Neural progenitor cell (in vitro differentiated cells): ENCODE data around the gene FLRT2. TPM values are rescaled to one million over a fixed set of nuclear protein-coding genes. Genes with fewer than 3 reads are reported as not detected.

Experiments
- DNase-seq: peaks from one replicate; pipeline ENCODE4 v3.0.0-alpha.2; 2016; ENCODE audit warnings: low spot score
- H2AFZ ChIP-seq: fragments of 200-600 bp; sonication (generic); replicated peaks from 2 replicates; pipeline ENCODE4 v1.6.1; 2016; ENCODE audit warnings: antibody characterized with exemption
- H3F3A ChIP-seq: fragments of 200-600 bp; sonication (generic); 2 replicates; pipeline ENCODE4 v1.6.1; 2016; ENCODE audit warnings: antibody characterized with exemption, low read depth
- H3K27ac ChIP-seq: fragments of 200-600 bp; sonication (generic); 2 replicates; pipeline ENCODE4 v1.5.1; 2016; ENCODE audit warnings: mild to moderate bottlenecking
- H3K27me3 ChIP-seq: fragments of 200-600 bp; sonication (generic); 2 replicates; pipeline ENCODE4 v1.6.1; 2016; ENCODE audit warnings: mild to moderate bottlenecking, moderate library complexity
- H3K36me3 ChIP-seq: fragments of 200-600 bp; sonication (generic); 2 replicates; pipeline ENCODE4 v1.5.1; 2016
- H3K4me1 ChIP-seq: fragments of 200-600 bp; sonication (generic); 2 replicates; pipeline ENCODE4 v1.6.1; 2016; ENCODE audit warnings: mixed run types
- H3K4me2 ChIP-seq: fragments of 200-600 bp; sonication (generic); 2 replicates; pipeline ENCODE4 v1.6.1; 2016
- H3K4me3 ChIP-seq: fragments of 200-600 bp; sonication (generic); 2 replicates; pipeline ENCODE4 v1.5.1; 2016
- H3K79me2 ChIP-seq: fragments of 200-600 bp; sonication (generic); 2 replicates; pipeline ENCODE4 v1.6.1; 2016; ENCODE audit warnings: low read depth
- H3K9ac ChIP-seq: fragments of 200-600 bp; sonication (generic); 2 replicates; pipeline ENCODE4 v1.6.1; 2016
- H3K9me3 ChIP-seq: fragments of 200-600 bp; sonication (generic); 2 replicates; pipeline ENCODE4 v1.5.1; 2016; ENCODE audit warnings: low read depth
- H4K20me1 ChIP-seq: fragments of 200-600 bp; sonication (generic); 2 replicates; pipeline ENCODE4 v1.6.1; 2016; ENCODE audit warnings: low read depth
- H3K27ac Mint-ChIP-seq: 3 replicates; pipeline ENCODE4 v1.8.0; 2021; ENCODE audit warnings: mixed read lengths
- H3K27me3 Mint-ChIP-seq: 2 replicates; pipeline ENCODE4 v1.8.0; 2022; ENCODE audit warnings: low read depth, mild to moderate bottlenecking, inconsistent platforms, moderate library complexity, mixed read lengths; ENCODE audit not compliant: insufficient read depth
- H3K36me3 Mint-ChIP-seq: 3 replicates; pipeline ENCODE4 v1.8.0; 2021; ENCODE audit warnings: mixed read lengths
- H3K4me1 Mint-ChIP-seq: 3 replicates; pipeline ENCODE4 v1.8.0; 2021; ENCODE audit warnings: mixed read lengths
- H3K4me3 Mint-ChIP-seq: 3 replicates; pipeline ENCODE4 v1.8.0; 2021; ENCODE audit warnings: mild to moderate bottlenecking, moderate library complexity, mixed read lengths
- H3K9me3 Mint-ChIP-seq: 3 replicates; pipeline ENCODE4 v1.8.0; 2020; ENCODE audit warnings: mixed read lengths
- EZH2 ChIP-seq: fragments of 200-600 bp; sonication (generic); IDR thresholded peaks from 2 replicates; pipeline ENCODE4 v1.6.1; 2017; ENCODE audit warnings: antibody characterized with exemption, mild to moderate bottlenecking, moderate library complexity
- EZH2phosphoT487 ChIP-seq: fragments of 200-600 bp; sonication (generic); IDR thresholded peaks from 2 replicates; pipeline ENCODE4 v1.6.1; 2017; ENCODE audit warnings: antibody characterized with exemption
- total RNA-seq: library from RNA; depleted of rRNA; stranded (reverse); fragments of >200 nt; gene quantifications from 2 replicates; pipeline ENCODE4 v1.2.3, GENCODE V29; 2015; ENCODE audit warnings: low replicate concordance
- TF ChIP-seq, protein P1 (sequence below): fragments of 200-600 bp; sonication (generic); IDR thresholded peaks from 2 replicates; pipeline ENCODE4 v1.5.1; 2017; ENCODE audit warnings: antibody characterized with exemption, mild to moderate bottlenecking

Gene FLRT2
- total RNA-seq, 1 donor from 2014 or later = 8.5 TPM

DNA sequence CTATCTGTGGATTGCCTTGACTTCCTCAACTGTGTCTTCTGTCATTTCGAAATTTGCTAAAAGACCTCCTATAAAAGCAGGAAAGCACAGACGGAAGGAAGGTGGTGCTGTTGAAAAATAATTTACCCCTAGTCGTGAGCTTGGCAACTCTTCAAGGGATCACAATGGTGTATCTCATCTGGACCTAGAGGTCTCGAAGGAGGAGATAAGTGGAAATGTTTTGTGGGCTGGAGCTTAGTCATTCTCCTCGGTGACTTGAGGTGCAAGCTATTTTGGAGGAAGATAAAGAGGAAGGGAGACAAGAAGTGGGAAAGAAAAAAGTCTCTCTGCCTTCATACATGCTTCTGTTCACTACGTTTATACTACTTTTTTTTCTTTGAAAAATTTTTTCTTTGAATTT is 89.9 kb downstream of the FLRT2 start:
- H3K36me3 Mint-ChIP-seq = peaks cover 24% of the 10 kb centered on the region
- H3K27me3 Mint-ChIP-seq = peaks cover 6% of the 10 kb centered on the region
- H4K20me1 ChIP-seq = peaks cover 6% of the 10 kb centered on the region

DNA sequence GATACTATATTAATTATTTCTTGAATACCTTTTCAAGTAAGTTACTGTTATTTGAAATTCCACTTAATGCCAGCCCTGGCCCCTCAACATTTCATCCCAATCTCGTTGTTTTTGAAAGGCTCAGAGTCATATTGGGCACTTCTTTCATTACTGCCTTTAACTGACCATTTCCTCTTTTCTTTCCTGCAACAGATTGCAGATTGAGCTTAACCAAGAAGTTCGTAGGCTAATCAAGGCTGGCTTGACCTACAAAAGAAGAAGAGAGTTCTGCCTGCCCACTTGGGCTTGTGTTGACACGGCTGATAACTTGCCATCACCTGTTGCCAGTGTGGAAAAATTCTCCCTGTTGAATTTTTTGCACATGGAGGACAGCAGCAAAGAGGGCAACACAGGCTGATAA is 91.0 kb downstream of the FLRT2 start:
- peaks cover 6% of the 10 kb centered on the region for H3K27me3 Mint-ChIP-seq
- peaks cover 4% of the 10 kb centered on the region for H3K9me3 Mint-ChIP-seq
- H3K4me1 Mint-ChIP-seq = peaks cover 10% of the 10 kb centered on the region

More for the DNA sequence above, 89.9 kb downstream of the FLRT2 start:
- H3K79me2 ChIP-seq = no peaks in the 10 kb centered on the region
- H3K36me3 ChIP-seq = no peaks in the 10 kb centered on the region
- no peak overlapping the region for H2AFZ ChIP-seq
- TF ChIP-seq EZH2phosphoT487 = no peak
- no peak for TF ChIP-seq EZH2
- TF ChIP-seq, protein P1, sequence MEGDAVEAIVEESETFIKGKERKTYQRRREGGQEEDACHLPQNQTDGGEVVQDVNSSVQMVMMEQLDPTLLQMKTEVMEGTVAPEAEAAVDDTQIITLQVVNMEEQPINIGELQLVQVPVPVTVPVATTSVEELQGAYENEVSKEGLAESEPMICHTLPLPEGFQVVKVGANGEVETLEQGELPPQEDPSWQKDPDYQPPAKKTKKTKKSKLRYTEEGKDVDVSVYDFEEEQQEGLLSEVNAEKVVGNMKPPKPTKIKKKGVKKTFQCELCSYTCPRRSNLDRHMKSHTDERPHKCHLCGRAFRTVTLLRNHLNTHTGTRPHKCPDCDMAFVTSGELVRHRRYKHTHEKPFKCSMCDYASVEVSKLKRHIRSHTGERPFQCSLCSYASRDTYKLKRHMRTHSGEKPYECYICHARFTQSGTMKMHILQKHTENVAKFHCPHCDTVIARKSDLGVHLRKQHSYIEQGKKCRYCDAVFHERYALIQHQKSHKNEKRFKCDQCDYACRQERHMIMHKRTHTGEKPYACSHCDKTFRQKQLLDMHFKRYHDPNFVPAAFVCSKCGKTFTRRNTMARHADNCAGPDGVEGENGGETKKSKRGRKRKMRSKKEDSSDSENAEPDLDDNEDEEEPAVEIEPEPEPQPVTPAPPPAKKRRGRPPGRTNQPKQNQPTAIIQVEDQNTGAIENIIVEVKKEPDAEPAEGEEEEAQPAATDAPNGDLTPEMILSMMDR = no peak
- H3K4me1 ChIP-seq = peaks cover 9% of the 10 kb centered on the region
- H3K4me3 Mint-ChIP-seq = no peak overlapping the region
- H3K4me2 ChIP-seq = no peak overlapping the region
- no peak overlapping the region for H3K4me3 ChIP-seq
- H3K4me1 Mint-ChIP-seq = peaks cover 10% of the 10 kb centered on the region
- DNase-seq = no peak
- peaks cover 4% of the 10 kb centered on the region for H3K27me3 ChIP-seq
- H3K27ac ChIP-seq = no peak overlapping the region
- H3K27ac Mint-ChIP-seq = no peak overlapping the region
- H3F3A ChIP-seq = no peaks in the 10 kb centered on the region
- no peaks in the 10 kb centered on the region for H3K9me3 ChIP-seq
- peaks cover 4% of the 10 kb centered on the region for H3K9me3 Mint-ChIP-seq
- no peak overlapping the region for H3K9ac ChIP-seq

DNA sequence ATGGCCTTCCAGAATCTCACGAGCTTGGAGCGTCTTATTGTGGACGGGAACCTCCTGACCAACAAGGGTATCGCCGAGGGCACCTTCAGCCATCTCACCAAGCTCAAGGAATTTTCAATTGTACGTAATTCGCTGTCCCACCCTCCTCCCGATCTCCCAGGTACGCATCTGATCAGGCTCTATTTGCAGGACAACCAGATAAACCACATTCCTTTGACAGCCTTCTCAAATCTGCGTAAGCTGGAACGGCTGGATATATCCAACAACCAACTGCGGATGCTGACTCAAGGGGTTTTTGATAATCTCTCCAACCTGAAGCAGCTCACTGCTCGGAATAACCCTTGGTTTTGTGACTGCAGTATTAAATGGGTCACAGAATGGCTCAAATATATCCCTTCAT is 92.2 kb downstream of the FLRT2 start:
- peaks cover 4% of the 10 kb centered on the region for H3K9me3 Mint-ChIP-seq
- Histone ChIP-seq H3F3A (no peaks in the 10 kb centered on the region), H3K27ac (no peak overlapping the region), H3K4me3 (no peak overlapping the region), H3K4me1 (no peaks in the 10 kb centered on the region), H3K36me3 (no peaks in the 10 kb centered on the region), H3K4me2 (no peak overlapping the region), H3K9me3 (no peaks in the 10 kb centered on the region), H3K79me2 (no peaks in the 10 kb centered on the region), H3K27me3 (no peaks in the 10 kb centered on the region), H3K9ac (no peak overlapping the region), H2AFZ (no peak overlapping the region), H4K20me1 (peaks cover 6% of the 10 kb centered on the region)
- no peak for DNase-seq
- TF ChIP-seq EZH2 = no peak
- TF ChIP-seq, protein P1 = no peak
- TF ChIP-seq EZH2phosphoT487 = no peak
- H3K27me3 Mint-ChIP-seq = peaks cover 6% of the 10 kb centered on the region
- H3K4me1 Mint-ChIP-seq = peaks cover 10% of the 10 kb centered on the region
- H3K4me3 Mint-ChIP-seq = no peak overlapping the region
- H3K27ac Mint-ChIP-seq = no peak overlapping the region
- H3K36me3 Mint-ChIP-seq = peaks cover 24% of the 10 kb centered on the region

More for the DNA sequence above, 91.0 kb downstream of the FLRT2 start:
- H3K36me3 ChIP-seq = no peaks in the 10 kb centered on the region
- H3K27ac Mint-ChIP-seq = no peak overlapping the region
- H3K27ac ChIP-seq = no peak overlapping the region
- no peaks in the 10 kb centered on the region for H3K79me2 ChIP-seq
- no peak overlapping the region for H3K4me3 Mint-ChIP-seq
- no peak overlapping the region for H3K4me2 ChIP-seq
- no peak for DNase-seq
- no peaks in the 10 kb centered on the region for H3F3A ChIP-seq
- peaks cover 3% of the 10 kb centered on the region for H3K27me3 ChIP-seq
- H3K9me3 ChIP-seq = no peaks in the 10 kb centered on the region
- H3K4me3 ChIP-seq = no peak overlapping the region
- peaks cover 24% of the 10 kb centered on the region for H3K36me3 Mint-ChIP-seq
- H3K4me1 ChIP-seq = no peaks in the 10 kb centered on the region
- H3K9ac ChIP-seq = no peak overlapping the region
- TF ChIP-seq EZH2 (no peak), EZH2phosphoT487 (no peak)
- H2AFZ ChIP-seq = no peak overlapping the region
- peaks cover 6% of the 10 kb centered on the region for H4K20me1 ChIP-seq

DNA sequence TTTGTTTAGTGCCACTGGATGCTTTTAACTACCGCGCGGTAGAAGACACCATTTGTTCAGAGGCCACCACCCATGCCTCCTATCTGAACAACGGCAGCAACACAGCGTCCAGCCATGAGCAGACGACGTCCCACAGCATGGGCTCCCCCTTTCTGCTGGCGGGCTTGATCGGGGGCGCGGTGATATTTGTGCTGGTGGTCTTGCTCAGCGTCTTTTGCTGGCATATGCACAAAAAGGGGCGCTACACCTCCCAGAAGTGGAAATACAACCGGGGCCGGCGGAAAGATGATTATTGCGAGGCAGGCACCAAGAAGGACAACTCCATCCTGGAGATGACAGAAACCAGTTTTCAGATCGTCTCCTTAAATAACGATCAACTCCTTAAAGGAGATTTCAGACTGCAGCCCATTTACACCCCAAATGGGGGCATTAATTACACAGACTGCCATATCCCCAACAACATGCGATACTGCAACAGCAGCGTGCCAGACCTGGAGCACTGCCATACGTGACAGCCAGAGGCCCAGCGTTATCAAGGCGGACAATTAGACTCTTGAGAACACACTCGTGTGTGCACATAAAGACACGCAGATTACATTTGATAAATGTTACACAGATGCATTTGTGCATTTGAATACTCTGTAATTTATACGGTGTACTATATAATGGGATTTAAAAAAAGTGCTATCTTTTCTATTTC is 93.2 kb downstream of the FLRT2 start:
- Mint-ChIP-seq H3K36me3 (peaks cover 24% of the 10 kb centered on the region), H3K4me3 (no peak overlapping the region)
- H2AFZ ChIP-seq = no peak overlapping the region

More for the DNA sequence above, 93.2 kb downstream of the FLRT2 start:
- TF ChIP-seq, protein P1 = no peak
- TF ChIP-seq EZH2 (no peak), EZH2phosphoT487 (no peak)
- H3K9me3 ChIP-seq = no peaks in the 10 kb centered on the region
- H3F3A ChIP-seq = no peaks in the 10 kb centered on the region
- no peaks in the 10 kb centered on the region for H3K4me1 ChIP-seq
- Mint-ChIP-seq H3K9me3 (peaks cover 4% of the 10 kb centered on the region), H3K27ac (no peak overlapping the region), H3K27me3 (peaks cover 6% of the 10 kb centered on the region), H3K4me1 (peaks cover 3% of the 10 kb centered on the region)
- no peak overlapping the region for H3K27ac ChIP-seq
- H3K27me3 ChIP-seq = no peaks in the 10 kb centered on the region
- DNase-seq = no peak
- no peak overlapping the region for H3K4me3 ChIP-seq
- no peak overlapping the region for H3K9ac ChIP-seq
- no peak overlapping the region for H3K4me2 ChIP-seq
- peaks cover 1% of the 10 kb centered on the region for H4K20me1 ChIP-seq
- H3K79me2 ChIP-seq = no peaks in the 10 kb centered on the region
- no peaks in the 10 kb centered on the region for H3K36me3 ChIP-seq
